CD4-positive, alpha-beta T cell (primary cell): ENCODE results near the gene RAD50. TPM values are rescaled to one million over a fixed set of nuclear protein-coding genes. Genes with fewer than 3 reads are reported as not detected.
A peak's percentile ranks its signal among the peaks of the same experiment; 100 is the strongest.

ENCODE experiments used
- ATAC-seq: fragments of 200-7000 bp; cut with Tn5 transposase; one replicate; pipeline ENCODE4 v1.10.0; 2022; ENCODE audit warnings: mild to moderate bottlenecking; ENCODE audit not compliant: poor library complexity
- CTCF ChIA-PET: fragments of 350-600 bp; sonication (Branson Sonifier 250); formaldehyde crosslinking; loops from one replicate; lab custom pipeline; 2021; ENCODE audit warnings: antibody characterized with exemption, inconsistent platforms; lab: Charles Lee
- POLR2A ChIA-PET: fragments of 350-600 bp; sonication (Branson Sonifier 250); formaldehyde crosslinking; loops from one replicate; lab custom pipeline; 2021; ENCODE audit warnings: antibody characterized with exemption, inconsistent platforms; lab: Charles Lee
- DNase-seq, 14 experiments: peaks; one replicate each; pipeline ENCODE4 v3.0.0-alpha.2; 2013 to 2020; ENCODE audit warnings: mixed read lengths in 2 of 14
- H3K27ac ChIP-seq, 2 donors: one replicate each; pipeline versions ENCODE4 v1.5.1 to v1.7.0; 2013; ENCODE audit warnings: low read length in 2 of 2, low read depth in 1 of 2, mild to moderate bottlenecking in 1 of 2
- H3K27me3 ChIP-seq, 2 experiments: 1 replicate in 1 of 2; 2 replicates in 1 of 2; pipeline versions ENCODE4 v1.6.1 to v1.7.0; 2013; ENCODE audit warnings: low read length in 2 of 2, control low read depth in 1 of 2, mild to moderate bottlenecking in 1 of 2, moderate library complexity in 1 of 2; ENCODE audit not compliant: insufficient read depth in 2 of 2, control insufficient read depth in 1 of 2
- H3K36me3 ChIP-seq: one replicate; pipeline ENCODE4 v1.6.1; 2013; ENCODE audit warnings: low read length, control low read depth; ENCODE audit not compliant: insufficient read depth
- H3K4me1 ChIP-seq: one replicate; pipeline ENCODE4 v1.6.1; 2013; ENCODE audit warnings: low read length, control low read depth; ENCODE audit not compliant: insufficient read depth
- H3K4me3 ChIP-seq: one replicate; pipeline ENCODE4 v1.5.1; 2013; ENCODE audit warnings: mild to moderate bottlenecking, low read length, moderate library complexity
- H3K9me3 ChIP-seq, 2 experiments: 1 replicate in 1 of 2; 2 replicates in 1 of 2; pipeline versions ENCODE4 v1.6.1 to v1.7.0; 2013; ENCODE audit warnings: low read length in 2 of 2, mild to moderate bottlenecking in 2 of 2, control low read depth in 1 of 2, moderate library complexity in 1 of 2; ENCODE audit not compliant: control insufficient read depth in 1 of 2, insufficient read depth in 1 of 2
- H3K27ac Mint-ChIP-seq: one replicate; pipeline ENCODE4 v1.8.0; 2020; ENCODE audit warnings: mixed read lengths
- H3K27me3 Mint-ChIP-seq: one replicate; pipeline ENCODE4 v1.8.0; 2021; ENCODE audit warnings: mixed read lengths
- H3K36me3 Mint-ChIP-seq: one replicate; pipeline ENCODE4 v1.8.0; 2021; ENCODE audit warnings: low read depth, mixed read lengths
- H3K4me1 Mint-ChIP-seq: one replicate; pipeline ENCODE4 v1.8.0; 2021; ENCODE audit warnings: low read depth, mixed read lengths
- H3K4me3 Mint-ChIP-seq: one replicate; pipeline ENCODE4 v1.8.0; 2020; ENCODE audit warnings: mild to moderate bottlenecking, mixed read lengths
- H3K9me3 Mint-ChIP-seq: one replicate; pipeline ENCODE4 v1.8.0; 2020; ENCODE audit warnings: mixed read lengths
- CTCF ChIP-seq: fragments of 200-600 bp; IDR thresholded peaks from one replicate; pipeline ENCODE4 v1.8.0; 2022; ENCODE audit warnings: antibody characterized with exemption, mild to moderate bottlenecking
- intact Hi-C, 2 experiments: fragments of 100-400 bp; cut with DNase I in 1 of 2; cut with micrococcal nuclease in 1 of 2; formaldehyde crosslinking; loops; one replicate each; pipeline versions ENCODE4 v1.15.1 to v1.9.0; 2023 to 2025; cut with DNase I, micrococcal nuclease
- total RNA-seq, 174 experiments: library from RNA in 2 of 174; stranded (reverse) in 2 of 174; gene quantifications; one replicate each; pipeline ENCODE4 v1.2.3 and lab custom pipeline; 2021 to 2026

Gene RAD50
- total RNA-seq, 2 experiments from 2014 or later, result 12.7 to 13.4 TPM

GRCh38 chr5:132589467-132589866 is 32.7 kb downstream of the RAD50 start:
- no peaks in the 10 kb centered on the region for H3K27me3 Mint-ChIP-seq
- Histone ChIP-seq H3K27ac (no peak overlapping the region), H3K36me3 (peaks cover 61% of the 10 kb centered on the region), H3K9me3 (no peaks in the 10 kb centered on the region), H3K4me3 (no peak overlapping the region), H3K4me1 (no peaks in the 10 kb centered on the region), H3K27me3 (no peaks in the 10 kb centered on the region)
- no peak overlapping the region for H3K27ac Mint-ChIP-seq
- peaks cover 86% of the 10 kb centered on the region for H3K36me3 Mint-ChIP-seq
- no peaks in the 10 kb centered on the region for H3K9me3 Mint-ChIP-seq
- no peaks in the 10 kb centered on the region for H3K4me1 Mint-ChIP-seq
- no peak overlapping the region for H3K4me3 Mint-ChIP-seq
- CTCF ChIA-PET, result no interaction called here
- intact Hi-C loops, result no loop called here
- no peak for TF ChIP-seq CTCF
- POLR2A ChIA-PET, result no interaction called here
- DNase-seq (no peak), ATAC-seq (no peak)

GRCh38 chr5:132591145-132591544 is 34.4 kb downstream of the RAD50 start:
- no peak for ATAC-seq
- peaks cover 66% of the 10 kb centered on the region for H3K36me3 ChIP-seq
- CTCF ChIA-PET, result no interaction called here
- peak in 3 of 14 experiments; percentile 10 to 14 (median 13) for DNase-seq
- H3K4me1 Mint-ChIP-seq, result no peaks in the 10 kb centered on the region
- POLR2A ChIA-PET, result interaction anchor here (0.6 kb wide), 1 partner anchor 1489 kb away, joined by 4 read pairs; no protein-coding TSS in a partner anchor
- no peaks in the 10 kb centered on the region for H3K9me3 Mint-ChIP-seq
- no peak overlapping the region for H3K4me3 ChIP-seq
- H3K27ac ChIP-seq, result no peak overlapping the region
- no peak overlapping the region for H3K27ac Mint-ChIP-seq
- H3K36me3 Mint-ChIP-seq, result peaks cover 85% of the 10 kb centered on the region
- intact Hi-C loops, result no loop called here
- TF ChIP-seq CTCF, result no peak
- no peaks in the 10 kb centered on the region for H3K27me3 ChIP-seq
- no peaks in the 10 kb centered on the region for H3K9me3 ChIP-seq
- no peaks in the 10 kb centered on the region for H3K27me3 Mint-ChIP-seq
- H3K4me3 Mint-ChIP-seq, result no peak overlapping the region
- H3K4me1 ChIP-seq, result no peaks in the 10 kb centered on the region

GRCh38 chr5:132592521-132592920 is 35.7 kb downstream of the RAD50 start:
- Mint-ChIP-seq H3K4me1 (no peaks in the 10 kb centered on the region), H3K27ac (no peak overlapping the region), H3K27me3 (no peaks in the 10 kb centered on the region), H3K36me3 (peaks cover 91% of the 10 kb centered on the region), H3K9me3 (no peaks in the 10 kb centered on the region), H3K4me3 (no peak overlapping the region)
- TF ChIP-seq CTCF, result no peak
- ChIA-PET CTCF (no interaction called here), POLR2A (no interaction called here)
- H3K4me1 ChIP-seq, result no peaks in the 10 kb centered on the region
- ATAC-seq (no peak), DNase-seq (no peak)
- peaks cover 66% of the 10 kb centered on the region for H3K36me3 ChIP-seq
- intact Hi-C loops, result no loop called here
- H3K27ac ChIP-seq, result no peak overlapping the region
- H3K27me3 ChIP-seq, result no peaks in the 10 kb centered on the region
- H3K9me3 ChIP-seq, result no peaks in the 10 kb centered on the region
- H3K4me3 ChIP-seq, result no peak overlapping the region
